Esophagus muscularis mucosa (tissue), 4 donors: ENCODE results near the gene FAT1. TPM values are rescaled to one million over a fixed set of nuclear protein-coding genes. Genes with fewer than 3 reads are reported as not detected.
A peak's percentile ranks its signal among the peaks of the same experiment; 100 is the strongest.

Experiments
- DNase-seq: peaks from one replicate; pipeline ENCODE4 v3.0.0-alpha.2; 2017; ENCODE audit errors: extremely low spot score
- H3K27ac ChIP-seq, 4 donors: fragments of 200-600 bp; sonication (generic); replicated peaks in 1 of 4; 1 replicate in 3 of 4; 2 replicates in 1 of 4; pipeline ENCODE4 v1.5.1; 2016 to 2019; ENCODE audit warnings: mild to moderate bottlenecking in 1 of 4
- H3K27me3 ChIP-seq, 4 donors: fragments of 200-600 bp; sonication (generic); one replicate each; pipeline versions ENCODE4 v1.5.1 to v1.6.0; 2016 to 2019
- H3K36me3 ChIP-seq, 4 donors: fragments of 200-600 bp; sonication (generic); one replicate each; pipeline ENCODE4 v1.5.1; 2016 to 2019
- H3K4me1 ChIP-seq, 4 donors: fragments of 200-600 bp; sonication (generic); one replicate each; pipeline ENCODE4 v1.5.1; 2016 to 2019
- H3K4me3 ChIP-seq, 4 donors: fragments of 200-600 bp; sonication (generic); 1 replicate in 2 of 4; 2 replicates in 2 of 4; pipeline ENCODE4 v1.5.1; 2016 to 2019; ENCODE audit warnings: mild to moderate bottlenecking in 4 of 4, moderate library complexity in 1 of 4
- H3K9me3 ChIP-seq, 4 donors: fragments of 200-600 bp; sonication (generic); 1 replicate in 3 of 4; 2 replicates in 1 of 4; pipeline ENCODE4 v1.5.1; 2016 to 2019
- EP300 ChIP-seq: sonication (generic); formaldehyde crosslinking; IDR thresholded peaks from one replicate; pipeline ENCODE4 v1.6.1; 2017; ENCODE audit warnings: antibody characterized with exemption
- POLR2A ChIP-seq: fragments of 450-650 bp; IDR thresholded peaks from one replicate; pipeline ENCODE4 v1.6.1; 2017; ENCODE audit warnings: antibody characterized with exemption, moderate library complexity, mild to moderate bottlenecking, low read depth
- POLR2AphosphoS5 ChIP-seq, 2 donors: sonication (generic); formaldehyde crosslinking; IDR thresholded peaks; one replicate each; pipeline ENCODE4 v1.6.1; 2017; ENCODE audit warnings: antibody characterized with exemption in 2 of 2
- WGBS: methylation state at CpG from one replicate; pipeline ENCODE4 v1.1.5; 2018; 5-methylcytosine and 5-hydroxymethylcytosine counted together
- intact Hi-C: fragments of 100-400 bp; cut with DNase I; formaldehyde crosslinking; loops from one replicate; pipeline ENCODE4 v1.15.1; 2023
- total RNA-seq, 4 donors: library from RNA; depleted of rRNA; stranded (reverse); fragments of >200 nt; gene quantifications; one replicate each; pipeline versions ENCODE4 v1.1.0 to v1.2.1, GENCODE V29; 2016
- TF ChIP-seq, protein P1 (sequence below), 3 experiments: fragments of 200-600 bp in 2 of 3; fragments of 450-650 bp in 1 of 3; sonication (generic) in 2 of 3; IDR thresholded peaks; one replicate each; pipeline ENCODE4 v1.5.1; 2017 to 2019; ENCODE audit warnings: antibody characterized with exemption in 3 of 3, mild to moderate bottlenecking in 2 of 3, moderate library complexity in 1 of 3

Gene FAT1
- total RNA-seq, 4 donors from 2014 or later: 145 to 244 (median 200) TPM

- TF ChIP-seq POLR2A (no peak), POLR2AphosphoS5 (IDR thresholded peaks at IDR 0.05) (no peak), EP300 (no peak)
- TF ChIP-seq, protein P1, sequence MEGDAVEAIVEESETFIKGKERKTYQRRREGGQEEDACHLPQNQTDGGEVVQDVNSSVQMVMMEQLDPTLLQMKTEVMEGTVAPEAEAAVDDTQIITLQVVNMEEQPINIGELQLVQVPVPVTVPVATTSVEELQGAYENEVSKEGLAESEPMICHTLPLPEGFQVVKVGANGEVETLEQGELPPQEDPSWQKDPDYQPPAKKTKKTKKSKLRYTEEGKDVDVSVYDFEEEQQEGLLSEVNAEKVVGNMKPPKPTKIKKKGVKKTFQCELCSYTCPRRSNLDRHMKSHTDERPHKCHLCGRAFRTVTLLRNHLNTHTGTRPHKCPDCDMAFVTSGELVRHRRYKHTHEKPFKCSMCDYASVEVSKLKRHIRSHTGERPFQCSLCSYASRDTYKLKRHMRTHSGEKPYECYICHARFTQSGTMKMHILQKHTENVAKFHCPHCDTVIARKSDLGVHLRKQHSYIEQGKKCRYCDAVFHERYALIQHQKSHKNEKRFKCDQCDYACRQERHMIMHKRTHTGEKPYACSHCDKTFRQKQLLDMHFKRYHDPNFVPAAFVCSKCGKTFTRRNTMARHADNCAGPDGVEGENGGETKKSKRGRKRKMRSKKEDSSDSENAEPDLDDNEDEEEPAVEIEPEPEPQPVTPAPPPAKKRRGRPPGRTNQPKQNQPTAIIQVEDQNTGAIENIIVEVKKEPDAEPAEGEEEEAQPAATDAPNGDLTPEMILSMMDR (IDR thresholded peaks at IDR 0.05): no peak
- no peak for DNase-seq
- intact Hi-C loops: no loop called here
- peaks cover 10 to 34% (median 28%) of the 10 kb centered on the region in 4 donors for H3K4me1 ChIP-seq
- peaks cover 0 to 3% (median 0%) of the 10 kb centered on the region in 4 donors for H3K36me3 ChIP-seq
- WGBS: 89% methylated on average over 3 of the region's 3 CpGs
- H3K9me3 ChIP-seq: no peaks in the 10 kb centered on the region
- H3K27me3 ChIP-seq: no peaks in the 10 kb centered on the region
- H3K4me3 ChIP-seq: no peak overlapping the region
- H3K27ac ChIP-seq: no peak overlapping the region
Observed at GRCh38 chr4:186653969-186654368, 69.7 kb downstream of the FAT1 start.

DNA sequence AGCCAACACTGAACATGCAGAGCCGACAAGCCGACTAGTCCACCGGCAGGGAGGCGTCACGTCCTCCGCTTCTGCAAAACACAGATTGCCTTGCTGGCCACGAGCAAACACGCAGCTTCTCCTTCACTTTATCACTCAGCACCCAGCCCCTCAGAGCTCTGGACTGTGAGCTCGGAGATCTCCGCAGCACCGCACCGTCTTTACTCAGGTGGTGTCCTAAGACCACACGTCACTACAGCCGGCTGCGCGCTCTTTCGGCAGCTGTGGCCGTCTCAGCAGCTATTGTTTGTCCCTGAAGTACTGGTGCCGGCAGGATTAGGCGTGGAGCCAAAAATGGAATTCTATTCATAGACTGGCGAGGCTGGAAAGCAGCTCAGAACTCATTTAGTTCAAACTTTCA is 72.0 kb downstream of the FAT1 start:
- intact Hi-C loops: no loop called here
- Histone ChIP-seq H3K4me3 (peak overlapping the region; percentile 34 to 49 (median 40)), H3K27ac (peak overlapping the region; percentile 25 to 67 (median 35)), H3K36me3 (peaks cover 0 to 3% (median 0%) of the 10 kb centered on the region in 4 donors), H3K9me3 (no peaks in the 10 kb centered on the region), H3K27me3 (no peaks in the 10 kb centered on the region), H3K4me1 (peaks cover 10 to 26% (median 15%) of the 10 kb centered on the region in 4 donors)
- TF ChIP-seq POLR2AphosphoS5 (IDR thresholded peaks at IDR 0.05) (peak; percentile 74 to 85), POLR2A (no peak)
- TF ChIP-seq, protein P1 (IDR thresholded peaks at IDR 0.05): no peak
- no peak for DNase-seq
- 44% methylated on average over 19 of the region's 21 CpGs for WGBS

GRCh38 chr4:186651181-186651603 is 72.5 kb downstream of the FAT1 start:
- TF ChIP-seq POLR2A (no peak), POLR2AphosphoS5 (IDR thresholded peaks at IDR 0.05) (no peak), EP300 (no peak)
- TF ChIP-seq, protein P1 (IDR thresholded peaks at IDR 0.05): no peak
- Histone ChIP-seq H3K27ac (peak overlapping the region; percentile 25 to 67 (median 35)), H3K9me3 (no peaks in the 10 kb centered on the region), H3K4me3 (peak overlapping the region; percentile 34 to 49 (median 40)), H3K4me1 (peaks cover 10 to 22% (median 14%) of the 10 kb centered on the region in 4 donors), H3K36me3 (peaks cover 0 to 3% (median 0%) of the 10 kb centered on the region in 4 donors), H3K27me3 (no peaks in the 10 kb centered on the region)
- 99% methylated on average over 5 of the region's 5 CpGs for WGBS
- no peak for DNase-seq
- intact Hi-C loops: no loop called here

DNA sequence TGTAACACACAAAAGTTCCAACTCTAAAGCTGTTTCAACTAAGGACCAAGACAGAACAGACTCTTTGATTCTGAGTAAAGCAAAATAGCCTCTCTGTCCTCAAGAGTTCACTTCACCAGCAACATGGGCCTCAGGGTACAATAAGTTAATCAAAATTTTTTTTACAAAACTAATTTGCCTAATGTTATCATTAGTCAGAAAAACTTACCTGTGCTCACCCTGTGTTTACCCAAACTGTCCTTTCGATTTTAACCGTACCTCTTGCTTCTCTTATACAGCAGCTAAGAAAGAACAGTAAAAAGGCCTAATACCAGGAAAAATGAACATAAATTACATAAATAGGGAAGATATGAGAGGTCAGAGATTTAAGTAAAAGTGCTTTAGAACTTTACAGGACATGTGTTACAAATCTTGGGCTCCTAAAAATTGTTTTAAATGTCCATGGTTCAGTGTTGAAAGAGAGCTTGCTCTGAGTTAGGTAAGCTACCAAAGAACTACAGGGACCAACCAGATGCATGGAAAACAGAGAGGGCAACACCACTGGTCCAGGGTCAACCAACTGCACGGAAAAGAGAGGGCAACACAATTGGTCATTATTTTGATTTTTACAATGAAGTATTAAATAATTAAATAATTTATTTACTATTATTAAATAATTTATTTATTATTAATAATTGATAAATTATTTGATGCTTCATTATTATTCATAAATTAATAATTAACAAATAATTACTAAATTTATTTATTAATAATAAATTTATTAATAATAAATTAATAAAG is 73.1 kb downstream of the FAT1 start:
- no peaks in the 10 kb centered on the region for H3K27me3 ChIP-seq
- no peak overlapping the region for H3K4me3 ChIP-seq
- no peak for DNase-seq
- no peak overlapping the region for H3K27ac ChIP-seq
- intact Hi-C loops: no loop called here
- no peaks in the 10 kb centered on the region for H3K36me3 ChIP-seq
- TF ChIP-seq EP300 (no peak), POLR2AphosphoS5 (IDR thresholded peaks at IDR 0.05) (no peak), POLR2A (no peak)
- TF ChIP-seq, protein P1 (IDR thresholded peaks at IDR 0.05): no peak
- WGBS: 93% methylated on average over 3 of the region's 3 CpGs
- H3K4me1 ChIP-seq: peaks cover 10 to 21% (median 14%) of the 10 kb centered on the region in 4 donors
- H3K9me3 ChIP-seq: no peaks in the 10 kb centered on the region
